Thyroid gland (tissue), 4 donors: ENCODE measurements around the gene COL25A1. TPM values are rescaled to one million over a fixed set of nuclear protein-coding genes. Genes with fewer than 3 reads are reported as not detected.

ENCODE experiments used
- DNase-seq, 2 donors: peaks; one replicate each; pipeline ENCODE4 v3.0.0-alpha.2; 2019
- H3K27ac ChIP-seq, 3 donors: fragments of 200-600 bp; sonication (generic); 1 replicate in 2 of 3; 2 replicates in 1 of 3; pipeline ENCODE4 v1.5.1; 2016 to 2019; ENCODE audit warnings: mild to moderate bottlenecking in 1 of 3, moderate library complexity in 1 of 3
- H3K27me3 ChIP-seq: fragments of 200-600 bp; sonication (generic); one replicate; pipeline ENCODE4 v1.5.1; 2019
- H3K36me3 ChIP-seq, 2 donors: fragments of 200-600 bp; sonication (generic); one replicate each; pipeline ENCODE4 v1.5.1; 2016 to 2019
- H3K4me1 ChIP-seq, 2 donors: fragments of 200-600 bp; sonication (generic); one replicate each; pipeline ENCODE4 v1.5.1; 2017 to 2019
- H3K4me3 ChIP-seq, 3 donors: fragments of 200-600 bp; sonication (generic); replicated peaks in 1 of 3; 1 replicate in 2 of 3; 2 replicates in 1 of 3; pipeline ENCODE4 v1.5.1; 2016; ENCODE audit warnings: mild to moderate bottlenecking in 1 of 3
- H3K9me3 ChIP-seq: fragments of 200-600 bp; sonication (generic); one replicate; pipeline ENCODE4 v1.5.1; 2017
- CTCF ChIP-seq, 6 experiments: fragments of 200-600 bp in 3 of 6; fragments of 450-650 bp in 3 of 6; sonication (generic) in 3 of 6; IDR thresholded peaks; one replicate each; pipeline ENCODE4 v1.5.1; 2016 to 2019; ENCODE audit warnings: antibody characterized with exemption in 6 of 6, mild to moderate bottlenecking in 2 of 6, inconsistent platforms in 1 of 6, moderate library complexity in 1 of 6
- POLR2A ChIP-seq, 2 donors: fragments of 450-650 bp; IDR thresholded peaks; one replicate each; pipeline ENCODE4 v1.6.1; 2017; ENCODE audit warnings: antibody characterized with exemption in 2 of 2, mild to moderate bottlenecking in 2 of 2, moderate library complexity in 1 of 2
- WGBS, 2 donors: methylation state at CpG; one replicate each; pipeline ENCODE4 v1.1.5; 2017; 5-methylcytosine and 5-hydroxymethylcytosine counted together
- intact Hi-C: fragments of 100-400 bp; cut with DNase I; formaldehyde crosslinking; loops from one replicate; pipeline ENCODE4 v1.15.1; 2023
- total RNA-seq, 4 donors: library from RNA; depleted of rRNA; stranded (reverse); fragments of >200 nt; gene quantifications; one replicate each; pipeline ENCODE4 v1.2.3, GENCODE V29; 2016

Gene COL25A1
- total RNA-seq, 4 donors from 2014 or later = 5.5 to 21.0 (median 7.1) TPM

- Histone ChIP-seq H3K4me3 (no peak overlapping the region), H3K4me1 (no peaks in the 10 kb centered on the region), H3K27me3 (no peaks in the 10 kb centered on the region), H3K27ac (no peak overlapping the region), H3K9me3 (no peaks in the 10 kb centered on the region), H3K36me3 (no peaks in the 10 kb centered on the region)
- TF ChIP-seq CTCF (IDR thresholded peaks at IDR 0.05) (no peak), POLR2A (IDR thresholded peaks at IDR 0.05) (no peak)
- no peak for DNase-seq
- intact Hi-C loops = no loop called here
- WGBS, 2 donors = 83 to 94% methylated on average over 6 of the region's 6 CpGs
Observed at GRCh38 chr4:108979759-108980158, 322.7 kb downstream of the COL25A1 start.

- Histone ChIP-seq H3K36me3 (no peaks in the 10 kb centered on the region), H3K9me3 (no peaks in the 10 kb centered on the region), H3K4me1 (no peaks in the 10 kb centered on the region), H3K27ac (no peak overlapping the region), H3K27me3 (no peaks in the 10 kb centered on the region), H3K4me3 (no peak overlapping the region)
- intact Hi-C loops = no loop called here
- DNase-seq = no peak
- 92 to 97% methylated on average over 9 of the region's 9 CpGs for WGBS, 2 donors
- TF ChIP-seq CTCF (IDR thresholded peaks at IDR 0.05) = no peak
- TF ChIP-seq POLR2A (IDR thresholded peaks at IDR 0.05) = no peak
Observed at GRCh38 chr4:108978066-108978465, 324.4 kb downstream of the COL25A1 start.

- TF ChIP-seq POLR2A (IDR thresholded peaks at IDR 0.05) (no peak), CTCF (IDR thresholded peaks at IDR 0.05) (no peak)
- Histone ChIP-seq H3K27me3 (no peaks in the 10 kb centered on the region), H3K9me3 (no peaks in the 10 kb centered on the region), H3K4me3 (no peak overlapping the region), H3K36me3 (no peaks in the 10 kb centered on the region), H3K4me1 (no peaks in the 10 kb centered on the region), H3K27ac (no peak overlapping the region)
- DNase-seq = no peak
- WGBS, 2 donors = 69 to 83% methylated on average over 5 of the region's 5 CpGs
- intact Hi-C loops = no loop called here
Observed at GRCh38 chr4:108972613-108973283, 329.7 kb downstream of the COL25A1 start.

- Histone ChIP-seq H3K9me3 (no peaks in the 10 kb centered on the region), H3K4me3 (no peak overlapping the region), H3K36me3 (no peaks in the 10 kb centered on the region), H3K27ac (no peak overlapping the region), H3K27me3 (no peaks in the 10 kb centered on the region), H3K4me1 (no peaks in the 10 kb centered on the region)
- no peak for DNase-seq
- intact Hi-C loops = no loop called here
- WGBS, 2 donors = 0% methylated on average over 1 of the region's 1 CpG
- TF ChIP-seq POLR2A (IDR thresholded peaks at IDR 0.05) = no peak
- TF ChIP-seq CTCF (IDR thresholded peaks at IDR 0.05) = no peak
Observed at GRCh38 chr4:108971473-108971872, 331.0 kb downstream of the COL25A1 start.

GRCh38 chr4:108965472-108966076, 336.9 kb downstream of the COL25A1 start:
- no peak overlapping the region for H3K4me3 ChIP-seq
- 72 to 75% methylated on average over 3 of the region's 3 CpGs for whole genome bisulfite sequencing, 2 donors
- no peaks in the 10 kb centered on the region for H3K4me1 ChIP-seq
- H3K27ac ChIP-seq = no peak overlapping the region
- H3K9me3 ChIP-seq = no peaks in the 10 kb centered on the region
- no peak for TF ChIP-seq POLR2A (IDR thresholded peaks at IDR 0.05)
- no peak for TF ChIP-seq CTCF (IDR thresholded peaks at IDR 0.05)
- no peaks in the 10 kb centered on the region for H3K36me3 ChIP-seq
- no peak for DNase-seq
- intact Hi-C loops = no loop called here
- no peaks in the 10 kb centered on the region for H3K27me3 ChIP-seq
